GM19468 (cell line): ENCODE data around the gene MTHFD2L.

Source experiments
- ATAC-seq: cut with Tn5 transposase; IDR thresholded peaks from one replicate; pipeline ENCODE4 v1.9.1; 2021; ENCODE audit warnings: mild to moderate bottlenecking, moderate library complexity, moderate number of reproducible peaks; ENCODE audit not compliant: unreplicated experiment; ENCODE audit errors: extremely low read depth

Gene MTHFD2L

GRCh38 chr4:74157561-74158465 lies at the start of gene MTHFD2L:
Gene MTHFD2L, plus strand, starts transcription at chr4:74158118. Its CDS starts 21 bp downstream, at chr4:74158139.
- ATAC-seq, result peak; percentile 99

GRCh38 chr4:74108457-74109115 lies 49.3 kb upstream of the MTHFD2L start:
- no peak for ATAC-seq

GRCh38 chr4:74109116-74109869 lies 48.6 kb upstream of the MTHFD2L start:
- ATAC-seq, result no peak

GRCh38 chr4:74109870-74110605 lies 47.9 kb upstream of the MTHFD2L start:
- ATAC-seq, result no peak

- ATAC-seq, result no peak
Measured at GRCh38 chr4:74110670-74111069, 47.2 kb upstream of the MTHFD2L start.

GRCh38 chr4:74111306-74111975 lies 46.5 kb upstream of the MTHFD2L start:
- no peak for ATAC-seq

- no peak for ATAC-seq
Measured at GRCh38 chr4:74111990-74112389, 45.9 kb upstream of the MTHFD2L start.

GRCh38 chr4:74112399-74113105 lies 45.4 kb upstream of the MTHFD2L start:
- ATAC-seq, result no peak

GRCh38 chr4:74114234-74114633 lies 43.7 kb upstream of the MTHFD2L start:
- no peak for ATAC-seq

GRCh38 chr4:74117024-74117534 lies 40.8 kb upstream of the MTHFD2L start:
- no peak for ATAC-seq

- ATAC-seq, result no peak
Measured at GRCh38 chr4:74118600-74119338, 39.1 kb upstream of the MTHFD2L start.

GRCh38 chr4:74120086-74120485 lies 37.8 kb upstream of the MTHFD2L start:
- ATAC-seq, result no peak

GRCh38 chr4:74121643-74122579 lies 36.0 kb upstream of the MTHFD2L start:
- no peak for ATAC-seq

GRCh38 chr4:74123065-74123728 lies 34.7 kb upstream of the MTHFD2L start:
- no peak for ATAC-seq

GRCh38 chr4:74125029-74125428 lies 32.9 kb upstream of the MTHFD2L start:
- ATAC-seq, result no peak

GRCh38 chr4:74127745-74128144 lies 30.2 kb upstream of the MTHFD2L start:
- no peak for ATAC-seq
